ENCODE measurements around the gene ITPRIPL2. TPM values are rescaled to one million over a fixed set of nuclear protein-coding genes. Genes with fewer than 3 reads are reported as not detected.
A peak's percentile ranks its signal among the peaks of the same experiment; 100 is the strongest.

ITPRIPL2 gene
- polyA plus RNA-seq, 1 donor from 2014 or later, result not detected

DNA sequence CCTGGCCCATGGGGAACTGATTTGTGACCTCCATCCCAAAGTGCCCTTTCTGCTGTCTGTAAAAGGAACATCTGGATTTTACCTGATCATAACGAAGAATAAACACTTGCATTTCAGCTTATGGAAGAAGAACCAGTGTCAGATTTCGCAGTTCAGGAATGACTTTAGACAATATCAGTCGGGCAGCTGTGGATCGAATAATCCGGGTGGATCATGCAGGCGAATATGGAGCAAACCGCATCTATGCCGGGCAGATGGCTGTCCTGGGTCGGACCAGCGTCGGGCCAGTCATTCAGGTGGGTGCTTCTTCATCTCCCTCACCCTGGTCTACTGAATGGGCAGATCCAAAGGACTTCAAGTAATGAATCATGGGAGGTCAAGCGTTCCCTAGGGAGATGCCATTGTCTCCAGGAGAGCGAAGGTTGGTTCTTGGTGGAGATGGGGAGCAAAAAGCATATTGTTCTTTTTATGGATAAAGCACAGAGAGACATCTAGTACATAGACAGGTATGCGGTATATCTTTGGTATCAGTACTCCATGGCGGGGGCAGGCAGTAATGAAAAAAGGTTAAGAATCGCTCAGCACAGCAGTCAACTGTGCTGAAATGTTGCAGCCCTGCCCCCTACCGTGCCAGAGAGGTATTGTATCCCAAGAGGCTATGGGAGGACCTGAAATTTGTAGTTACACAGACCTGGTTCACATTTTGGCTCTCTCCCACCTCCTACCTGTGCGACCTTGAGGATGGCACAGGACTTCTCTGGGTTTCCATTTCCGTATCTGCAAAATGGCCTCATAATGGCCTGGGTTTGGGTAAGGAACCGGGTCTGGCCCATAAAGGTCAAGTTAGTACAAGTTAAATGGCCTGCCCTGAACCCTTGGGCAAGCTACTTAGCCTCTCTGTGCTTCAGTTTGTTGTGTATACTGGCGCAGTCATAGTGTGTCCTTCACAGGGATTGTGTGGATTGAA is 41.7 kb upstream of the ITPRIPL2 start:
- no peaks in the 10 kb centered on the region for H4K20me1 ChIP-seq (ENCODE audit: insufficient read depth)
- H2AFZ ChIP-seq (ENCODE audit: low read depth, low read length), result no peak overlapping the region
- no peak overlapping the region for H3K9ac ChIP-seq (ENCODE audit: low read length)
- peaks cover 9% of the 10 kb centered on the region for H3K79me2 ChIP-seq (replicated peaks; ENCODE audit: insufficient read depth, low read length)
- H3K9me2 ChIP-seq (ENCODE audit: insufficient read depth, low read length), result no peaks in the 10 kb centered on the region
- no peak overlapping the region for H3K4me3 ChIP-seq (ENCODE audit: low read length)
- TF ChIP-seq POLR2AphosphoS5 (IDR thresholded peaks at IDR 0.05), result no peak
- TF ChIP-seq, protein P1, sequence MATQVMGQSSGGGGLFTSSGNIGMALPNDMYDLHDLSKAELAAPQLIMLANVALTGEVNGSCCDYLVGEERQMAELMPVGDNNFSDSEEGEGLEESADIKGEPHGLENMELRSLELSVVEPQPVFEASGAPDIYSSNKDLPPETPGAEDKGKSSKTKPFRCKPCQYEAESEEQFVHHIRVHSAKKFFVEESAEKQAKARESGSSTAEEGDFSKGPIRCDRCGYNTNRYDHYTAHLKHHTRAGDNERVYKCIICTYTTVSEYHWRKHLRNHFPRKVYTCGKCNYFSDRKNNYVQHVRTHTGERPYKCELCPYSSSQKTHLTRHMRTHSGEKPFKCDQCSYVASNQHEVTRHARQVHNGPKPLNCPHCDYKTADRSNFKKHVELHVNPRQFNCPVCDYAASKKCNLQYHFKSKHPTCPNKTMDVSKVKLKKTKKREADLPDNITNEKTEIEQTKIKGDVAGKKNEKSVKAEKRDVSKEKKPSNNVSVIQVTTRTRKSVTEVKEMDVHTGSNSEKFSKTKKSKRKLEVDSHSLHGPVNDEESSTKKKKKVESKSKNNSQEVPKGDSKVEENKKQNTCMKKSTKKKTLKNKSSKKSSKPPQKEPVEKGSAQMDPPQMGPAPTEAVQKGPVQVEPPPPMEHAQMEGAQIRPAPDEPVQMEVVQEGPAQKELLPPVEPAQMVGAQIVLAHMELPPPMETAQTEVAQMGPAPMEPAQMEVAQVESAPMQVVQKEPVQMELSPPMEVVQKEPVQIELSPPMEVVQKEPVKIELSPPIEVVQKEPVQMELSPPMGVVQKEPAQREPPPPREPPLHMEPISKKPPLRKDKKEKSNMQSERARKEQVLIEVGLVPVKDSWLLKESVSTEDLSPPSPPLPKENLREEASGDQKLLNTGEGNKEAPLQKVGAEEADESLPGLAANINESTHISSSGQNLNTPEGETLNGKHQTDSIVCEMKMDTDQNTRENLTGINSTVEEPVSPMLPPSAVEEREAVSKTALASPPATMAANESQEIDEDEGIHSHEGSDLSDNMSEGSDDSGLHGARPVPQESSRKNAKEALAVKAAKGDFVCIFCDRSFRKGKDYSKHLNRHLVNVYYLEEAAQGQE (IDR thresholded peaks at IDR 0.05; ENCODE audit: borderline replicate concordance), result no peak
- TF ChIP-seq, protein P2, sequence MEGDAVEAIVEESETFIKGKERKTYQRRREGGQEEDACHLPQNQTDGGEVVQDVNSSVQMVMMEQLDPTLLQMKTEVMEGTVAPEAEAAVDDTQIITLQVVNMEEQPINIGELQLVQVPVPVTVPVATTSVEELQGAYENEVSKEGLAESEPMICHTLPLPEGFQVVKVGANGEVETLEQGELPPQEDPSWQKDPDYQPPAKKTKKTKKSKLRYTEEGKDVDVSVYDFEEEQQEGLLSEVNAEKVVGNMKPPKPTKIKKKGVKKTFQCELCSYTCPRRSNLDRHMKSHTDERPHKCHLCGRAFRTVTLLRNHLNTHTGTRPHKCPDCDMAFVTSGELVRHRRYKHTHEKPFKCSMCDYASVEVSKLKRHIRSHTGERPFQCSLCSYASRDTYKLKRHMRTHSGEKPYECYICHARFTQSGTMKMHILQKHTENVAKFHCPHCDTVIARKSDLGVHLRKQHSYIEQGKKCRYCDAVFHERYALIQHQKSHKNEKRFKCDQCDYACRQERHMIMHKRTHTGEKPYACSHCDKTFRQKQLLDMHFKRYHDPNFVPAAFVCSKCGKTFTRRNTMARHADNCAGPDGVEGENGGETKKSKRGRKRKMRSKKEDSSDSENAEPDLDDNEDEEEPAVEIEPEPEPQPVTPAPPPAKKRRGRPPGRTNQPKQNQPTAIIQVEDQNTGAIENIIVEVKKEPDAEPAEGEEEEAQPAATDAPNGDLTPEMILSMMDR (IDR thresholded peaks at IDR 0.05; ENCODE audit: poor library complexity, severe bottlenecking), result peak; percentile 39
- peak; percentile 21 for TF ChIP-seq RAD21 (conservative IDR thresholded peaks at IDR 0.05)
- no peaks in the 10 kb centered on the region for H3K27me3 ChIP-seq (ENCODE audit: insufficient read depth, low read depth, low read length)
- no peak overlapping the region for H3K4me2 ChIP-seq (ENCODE audit: low read length)
- H3K27ac ChIP-seq (ENCODE audit: low read length), result no peak overlapping the region
- H3K9me3 ChIP-seq (ENCODE audit: low read length), result no peaks in the 10 kb centered on the region
- peaks cover 8% of the 10 kb centered on the region for H3K36me3 ChIP-seq (ENCODE audit: insufficient read depth, low read length)
- no peaks in the 10 kb centered on the region for H3F3A ChIP-seq (ENCODE audit: insufficient read depth, low read length, poor library complexity, severe bottlenecking)

DNA sequence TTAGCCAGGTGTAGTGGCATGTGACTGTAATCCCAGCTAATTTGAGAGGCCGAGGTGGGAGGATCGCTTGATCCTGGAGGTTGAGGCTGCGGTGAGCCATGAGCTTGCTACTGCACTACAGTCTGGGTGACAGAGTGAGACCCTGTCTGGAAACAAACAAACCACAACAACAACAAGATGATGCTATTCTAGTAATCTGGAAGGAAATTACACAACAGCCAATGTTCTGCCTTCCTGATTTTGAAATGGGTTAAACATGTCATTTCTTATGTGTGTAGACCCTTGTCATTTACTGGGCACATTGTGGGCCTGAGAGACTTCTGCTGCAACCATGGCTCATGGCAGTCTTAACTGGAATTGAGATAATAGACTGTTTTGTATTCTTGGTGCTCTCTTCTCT is 40.4 kb upstream of the ITPRIPL2 start:
- H3K9ac ChIP-seq (ENCODE audit: low read length), result no peak overlapping the region
- H3K27ac ChIP-seq (ENCODE audit: low read length), result no peak overlapping the region
- H3K4me2 ChIP-seq (ENCODE audit: low read length), result no peak overlapping the region
- no peak overlapping the region for H3K4me3 ChIP-seq (ENCODE audit: low read length)
- no peaks in the 10 kb centered on the region for H4K20me1 ChIP-seq (ENCODE audit: insufficient read depth)
- TF ChIP-seq POLR2AphosphoS5 (IDR thresholded peaks at IDR 0.05) (no peak), MXI1 (conservative IDR thresholded peaks at IDR 0.05; ENCODE audit: poor library complexity, severe bottlenecking) (no peak), SMC3 (conservative IDR thresholded peaks at IDR 0.05; ENCODE audit: poor library complexity) (no peak), EZH2 (IDR thresholded peaks at IDR 0.05; ENCODE audit: borderline replicate concordance, insufficient read depth, low read length, poor library complexity, severe bottlenecking) (no peak), EP300 (conservative IDR thresholded peaks at IDR 0.05; ENCODE audit: poor library complexity, severe bottlenecking) (no peak), RAD21 (conservative IDR thresholded peaks at IDR 0.05) (no peak), TAF1 (IDR thresholded peaks at IDR 0.05; ENCODE audit: low read depth) (no peak)
- TF ChIP-seq, protein P2 (IDR thresholded peaks at IDR 0.05; ENCODE audit: poor library complexity, severe bottlenecking), result no peak
- TF ChIP-seq, protein P1 (IDR thresholded peaks at IDR 0.05; ENCODE audit: borderline replicate concordance), result no peak
- no peak overlapping the region for H2AFZ ChIP-seq (ENCODE audit: low read depth, low read length)
- H3K79me2 ChIP-seq (replicated peaks; ENCODE audit: insufficient read depth, low read length), result peaks cover 6% of the 10 kb centered on the region
- no peaks in the 10 kb centered on the region for H3K9me2 ChIP-seq (ENCODE audit: insufficient read depth, low read length)
- no peaks in the 10 kb centered on the region for H3F3A ChIP-seq (ENCODE audit: insufficient read depth, low read length, poor library complexity, severe bottlenecking)
- H3K36me3 ChIP-seq (ENCODE audit: insufficient read depth, low read length), result peaks cover 8% of the 10 kb centered on the region
- no peaks in the 10 kb centered on the region for H3K9me3 ChIP-seq (ENCODE audit: low read length)
- H3K27me3 ChIP-seq (ENCODE audit: insufficient read depth, low read depth, low read length), result no peaks in the 10 kb centered on the region

Data from neural cell (in vitro differentiated cells).